GM21390 (cell line): Measurements from ENCODE around the gene RNU6-1.

ENCODE experiments used
- ATAC-seq: cut with Tn5 transposase; IDR thresholded peaks from one replicate; pipeline ENCODE4 v1.9.1; 2021; ENCODE audit not compliant: unreplicated experiment

The RNU6-1 gene

GRCh38 chr15:67822537-67823313, 17.1 kb downstream of the RNU6-1 start:
- no peak for ATAC-seq

- ATAC-seq, result no peak
These were observed 17.9 kb downstream of the RNU6-1 start for GRCh38 chr15:67821784-67822440.

DNA sequence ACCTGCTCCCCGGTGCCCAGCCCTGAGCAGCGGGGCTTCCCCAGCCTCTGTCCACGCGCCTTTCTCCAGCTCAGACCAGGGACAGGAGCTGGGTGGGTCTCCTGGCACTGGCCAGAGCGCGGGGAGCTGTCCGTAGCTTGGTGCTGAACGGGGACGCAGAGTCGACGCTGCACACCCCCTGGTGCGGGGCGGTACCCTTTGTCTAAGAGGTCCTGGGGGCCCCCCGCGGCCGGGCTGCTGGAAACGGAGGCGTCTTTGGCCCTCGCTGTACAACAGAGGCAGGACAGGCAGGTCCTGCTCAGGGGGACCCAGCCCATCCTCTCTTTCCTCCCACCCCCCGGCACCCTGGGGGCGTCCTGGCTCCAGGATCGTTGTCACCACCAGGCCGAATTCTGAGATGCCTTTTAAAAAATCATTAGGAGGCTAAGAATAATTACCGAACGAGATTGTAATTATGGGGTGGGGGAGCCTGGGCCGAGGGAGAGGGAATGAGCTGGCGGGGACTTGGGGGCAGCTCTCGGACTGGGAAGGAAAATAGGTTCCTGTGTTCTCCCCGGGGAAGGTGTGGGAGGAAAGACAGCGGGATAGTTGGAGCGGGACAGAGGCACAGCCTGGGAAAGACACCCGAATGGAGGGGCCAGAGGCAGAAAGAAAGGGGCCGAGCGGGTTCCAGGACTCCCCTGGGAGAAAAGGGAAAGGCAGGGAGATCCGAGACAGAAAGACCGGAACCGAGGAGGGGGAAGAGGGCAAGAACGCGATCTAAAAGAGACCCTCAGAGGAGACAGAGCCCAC, 18.7 kb downstream of the RNU6-1 start:
- no peak for ATAC-seq

DNA sequence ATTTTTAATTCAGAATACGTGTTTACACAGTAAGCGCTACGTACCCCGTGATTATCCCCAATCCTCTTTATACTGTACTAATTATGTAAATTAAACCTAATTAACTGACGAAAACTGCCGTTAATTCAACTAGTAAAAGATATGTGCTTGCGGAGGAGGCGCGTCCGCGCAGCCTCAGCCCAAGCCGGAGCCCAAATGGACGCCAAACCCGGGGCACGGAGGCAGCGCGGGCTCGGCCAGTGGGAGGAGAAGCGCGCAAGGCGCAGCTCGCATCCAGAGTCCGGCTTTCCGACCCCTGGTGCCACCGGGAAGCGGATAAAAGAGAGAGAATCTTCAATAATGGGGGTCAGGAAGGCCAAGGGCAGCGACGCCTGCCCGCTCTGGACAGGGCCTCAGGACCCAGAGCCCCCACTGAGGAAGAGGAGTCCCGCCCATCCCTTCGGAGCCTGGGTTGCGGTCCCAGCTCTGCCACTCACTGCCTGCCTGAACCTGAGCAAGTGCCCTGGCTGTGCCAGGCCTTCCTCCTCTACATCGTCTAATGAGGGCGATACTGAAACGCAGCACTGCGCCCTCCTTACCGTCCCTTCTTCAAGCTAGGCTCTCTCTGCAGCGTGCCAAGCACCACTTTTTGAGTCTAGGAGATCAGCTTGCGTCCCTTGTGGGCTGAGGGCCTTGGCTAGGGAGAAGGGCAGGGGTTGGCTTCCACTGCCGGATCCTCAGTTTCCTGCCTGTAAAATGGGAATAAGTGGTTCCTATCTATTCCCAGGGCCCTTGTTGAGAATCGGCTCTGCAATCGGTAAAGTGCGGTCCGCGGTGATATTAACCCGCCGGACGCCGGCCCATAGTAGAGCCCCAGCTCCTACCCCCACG, 19.5 kb downstream of the RNU6-1 start:
- ATAC-seq, result no peak

DNA sequence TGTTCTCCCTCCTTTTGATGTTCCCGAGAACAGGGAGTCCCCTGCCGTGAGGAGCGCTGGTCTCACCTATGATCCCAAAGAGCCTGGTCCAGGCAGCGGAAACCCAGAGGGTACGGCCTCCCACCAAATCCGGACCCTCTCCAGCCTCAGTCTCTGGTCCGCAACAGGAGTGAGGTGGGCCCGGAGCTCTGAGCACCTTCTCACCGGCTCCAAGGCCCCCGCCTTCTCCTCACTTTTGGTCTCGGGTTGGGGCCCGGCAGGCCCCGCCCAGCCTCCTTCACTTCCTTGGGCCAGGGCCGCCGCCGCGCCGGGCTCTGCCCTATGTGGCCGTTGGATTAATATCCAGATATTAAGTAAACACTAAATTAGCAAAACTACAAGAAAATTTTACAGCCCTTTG, 20.2 kb downstream of the RNU6-1 start:
- ATAC-seq, result no peak

- ATAC-seq, result no peak
These were observed 21.4 kb downstream of the RNU6-1 start for GRCh38 chr15:67818464-67818863.

DNA sequence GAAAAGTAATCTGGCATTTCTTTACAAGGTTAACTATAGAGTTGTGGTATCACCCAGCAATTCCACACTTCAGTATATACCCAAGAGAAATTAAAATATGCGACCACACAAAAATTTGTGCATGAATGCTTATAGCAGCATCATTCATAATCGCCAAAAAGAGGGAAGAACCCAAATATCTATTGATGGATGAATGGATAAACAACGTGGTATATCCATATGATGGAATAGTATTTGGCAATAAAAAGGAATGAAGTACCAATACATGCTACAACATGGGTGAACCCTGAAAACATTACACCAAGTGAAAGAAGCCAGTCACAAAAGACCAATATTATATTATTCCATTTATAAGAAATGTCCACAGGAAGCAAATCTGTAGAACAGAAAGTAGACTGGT, 23.2 kb downstream of the RNU6-1 start:
- no peak for ATAC-seq

DNA sequence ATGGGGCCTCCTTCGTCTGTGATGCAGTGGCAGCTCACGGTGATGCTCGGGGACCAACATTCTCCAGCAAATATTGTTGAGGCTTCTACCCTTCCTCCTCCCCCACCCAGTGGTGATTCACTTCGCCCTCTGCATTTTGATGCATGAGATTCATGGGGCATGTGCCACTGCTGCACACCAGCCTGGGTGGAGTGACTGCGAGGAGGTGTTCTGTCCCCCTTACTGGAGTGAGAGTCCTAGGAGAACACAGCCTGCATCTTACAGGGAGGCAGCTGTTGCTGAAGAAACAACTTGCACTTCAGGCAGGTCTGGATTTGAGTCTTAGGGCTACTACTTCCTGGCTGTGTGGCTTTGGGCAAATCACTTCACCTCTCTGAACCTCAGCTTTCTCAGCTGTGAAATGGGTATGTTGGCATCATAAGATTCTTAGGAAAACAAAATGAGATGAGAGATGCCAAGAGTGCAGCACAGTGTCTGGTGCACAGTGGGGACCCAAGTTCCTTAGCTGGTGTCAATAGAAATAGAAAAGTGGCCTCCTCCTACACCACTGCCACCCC, 24.7 kb downstream of the RNU6-1 start:
- ATAC-seq, result no peak

- no peak for ATAC-seq
These were observed 26.7 kb downstream of the RNU6-1 start for GRCh38 chr15:67813104-67813634.

DNA sequence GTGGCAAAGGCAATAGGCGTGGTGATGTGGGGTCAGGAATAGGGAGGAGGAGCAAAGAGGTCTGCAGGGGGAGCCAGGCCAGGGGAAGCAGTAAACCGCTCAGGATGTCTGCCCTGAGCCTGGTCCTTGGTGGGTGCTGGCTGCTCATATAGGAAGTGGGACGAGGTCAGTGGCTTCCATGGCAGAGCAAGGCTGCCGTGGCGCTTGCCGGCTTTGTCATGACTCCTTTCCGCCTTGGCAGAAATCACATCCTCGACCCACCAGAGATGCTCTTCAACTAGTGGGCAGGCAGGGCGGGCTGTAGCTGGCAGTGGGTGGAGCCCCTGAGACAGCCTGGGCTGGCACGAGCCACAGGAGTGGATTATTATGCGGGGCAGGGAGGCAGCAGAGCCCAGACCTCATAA, 27.6 kb downstream of the RNU6-1 start:
- ATAC-seq, result no peak

- no peak for ATAC-seq
These were observed 30.0 kb downstream of the RNU6-1 start for GRCh38 chr15:67809866-67810265.

- ATAC-seq, result no peak
These were observed 30.4 kb downstream of the RNU6-1 start for GRCh38 chr15:67809441-67809840.

DNA sequence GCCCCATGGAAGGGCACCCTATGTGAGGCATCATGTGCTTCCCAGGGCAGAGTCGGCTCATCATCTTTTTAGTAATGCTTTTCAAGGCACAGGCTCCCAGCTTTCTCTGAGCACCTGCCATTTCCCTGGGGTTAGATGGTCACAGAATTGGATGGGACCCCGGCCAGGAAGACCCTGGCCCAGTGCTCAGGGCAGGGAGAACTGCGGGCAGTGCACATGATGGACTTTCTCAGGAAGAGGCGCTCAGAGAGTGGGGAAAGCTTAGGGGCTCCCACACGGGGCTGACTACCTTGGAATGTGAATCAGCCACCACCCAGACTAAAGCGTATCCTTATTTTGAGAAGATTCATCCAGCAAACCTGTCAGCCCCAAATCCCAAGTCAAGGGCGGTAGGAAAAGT, 31.0 kb downstream of the RNU6-1 start:
- no peak for ATAC-seq

DNA sequence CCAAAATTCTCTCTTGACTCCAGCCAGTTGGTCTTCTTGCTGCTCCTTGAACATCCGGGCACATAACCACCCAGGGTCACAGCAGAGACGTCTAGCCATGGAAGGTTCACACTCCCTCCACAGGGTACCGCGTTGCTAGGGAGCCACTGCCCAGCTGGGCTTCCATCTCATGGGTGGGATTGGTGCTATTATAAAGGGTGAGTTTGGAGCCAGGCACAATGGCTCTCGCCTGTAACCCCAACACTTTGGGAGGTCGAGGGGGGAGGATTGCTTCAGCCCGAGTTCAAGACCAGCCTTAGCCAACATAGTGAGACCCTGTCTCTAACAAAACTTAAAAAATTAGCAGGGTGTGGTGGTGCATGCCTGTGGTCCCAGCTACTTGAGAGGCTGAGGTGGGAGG, 32.0 kb downstream of the RNU6-1 start:
- ATAC-seq, result no peak

DNA sequence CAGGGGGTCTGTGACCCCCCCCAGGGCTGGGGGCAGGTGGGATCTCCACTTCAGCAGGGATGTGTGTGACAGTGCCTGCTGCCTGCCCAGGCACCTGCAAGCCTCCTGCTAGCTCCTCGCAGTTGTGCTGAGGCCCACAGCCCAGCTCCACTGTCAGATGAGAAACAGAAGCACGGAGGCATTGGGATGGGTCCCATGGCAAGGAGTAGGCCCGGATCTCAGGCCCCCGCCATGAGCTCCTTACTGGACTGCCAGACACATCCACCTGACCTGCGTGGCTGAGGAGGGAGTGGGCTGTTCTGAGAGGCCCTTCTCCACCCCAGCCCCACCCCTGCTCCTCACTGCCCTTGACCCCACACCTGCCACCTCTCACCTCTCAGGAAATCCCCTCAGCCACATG, 32.7 kb downstream of the RNU6-1 start:
- ATAC-seq, result no peak

- ATAC-seq, result no peak
These were observed 33.3 kb downstream of the RNU6-1 start for GRCh38 chr15:67806536-67806935.

GRCh38 chr15:67805666-67806516, 34.0 kb downstream of the RNU6-1 start:
- no peak for ATAC-seq

DNA sequence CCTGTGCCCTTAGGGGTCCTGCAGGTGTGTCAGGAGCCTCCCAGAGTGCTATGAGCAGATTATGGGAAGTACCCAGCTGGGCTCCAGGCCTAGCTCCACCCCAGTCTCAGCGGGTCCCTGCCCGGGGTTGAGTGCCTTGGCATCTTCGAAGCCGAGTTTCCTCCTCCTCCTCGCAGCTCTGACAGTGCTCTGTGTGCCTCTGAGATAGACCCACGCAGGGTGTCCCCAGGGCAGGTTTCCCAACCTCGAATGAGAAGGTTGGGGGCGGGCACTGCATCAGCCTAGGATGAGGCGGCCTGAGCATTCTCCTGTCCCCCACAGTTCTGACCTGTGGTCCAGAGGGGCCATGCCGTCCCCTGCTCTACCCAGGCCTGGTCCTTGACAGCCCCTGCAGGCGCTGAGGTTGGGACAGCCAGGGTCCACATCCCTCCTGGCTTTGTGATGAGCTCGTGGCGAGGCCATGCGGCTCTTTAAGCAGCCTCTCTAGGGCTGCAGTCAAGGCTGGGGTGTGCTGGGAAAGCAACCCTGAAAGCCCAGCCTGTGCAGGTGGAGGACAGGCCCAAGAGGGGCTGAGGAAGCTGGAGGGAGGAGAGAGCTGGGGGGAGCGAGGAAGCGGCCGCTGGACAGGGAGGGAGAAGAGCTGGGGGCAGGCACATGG, 34.7 kb downstream of the RNU6-1 start:
- no peak for ATAC-seq
